ENCODE measurements around the gene BTBD8.

DNA sequence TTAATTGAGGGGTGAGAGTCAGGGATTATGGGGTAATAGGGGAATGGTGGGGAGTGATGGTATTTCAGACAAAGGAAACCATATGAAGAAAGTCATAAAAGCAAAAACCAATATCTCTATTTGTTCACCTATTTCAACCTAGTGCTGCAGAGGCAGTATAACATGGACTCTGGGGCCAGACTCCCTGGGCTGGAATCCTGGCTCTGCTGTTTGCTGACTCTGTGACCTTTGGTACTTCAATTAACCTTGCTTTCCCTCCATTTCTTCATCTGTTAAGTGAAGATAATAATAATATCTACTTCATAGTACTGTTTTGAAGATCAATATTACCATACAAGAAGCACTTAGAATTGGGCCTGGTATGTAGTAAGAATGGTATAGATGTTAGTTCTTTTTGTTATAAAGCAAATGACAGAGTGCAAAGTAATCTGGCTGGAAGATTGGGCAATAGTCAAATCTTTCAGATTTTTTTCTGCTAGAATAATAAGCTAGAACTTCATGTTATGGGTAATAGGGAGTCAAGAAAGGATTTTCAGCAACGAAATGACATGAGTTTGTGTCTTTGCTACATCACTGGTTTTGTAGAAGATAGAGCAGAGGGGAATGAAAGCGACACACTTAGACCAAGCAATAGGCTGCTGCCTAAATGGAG lies 41.3 kb upstream of the BTBD8 start:
- TF ChIP-seq, protein P1, sequence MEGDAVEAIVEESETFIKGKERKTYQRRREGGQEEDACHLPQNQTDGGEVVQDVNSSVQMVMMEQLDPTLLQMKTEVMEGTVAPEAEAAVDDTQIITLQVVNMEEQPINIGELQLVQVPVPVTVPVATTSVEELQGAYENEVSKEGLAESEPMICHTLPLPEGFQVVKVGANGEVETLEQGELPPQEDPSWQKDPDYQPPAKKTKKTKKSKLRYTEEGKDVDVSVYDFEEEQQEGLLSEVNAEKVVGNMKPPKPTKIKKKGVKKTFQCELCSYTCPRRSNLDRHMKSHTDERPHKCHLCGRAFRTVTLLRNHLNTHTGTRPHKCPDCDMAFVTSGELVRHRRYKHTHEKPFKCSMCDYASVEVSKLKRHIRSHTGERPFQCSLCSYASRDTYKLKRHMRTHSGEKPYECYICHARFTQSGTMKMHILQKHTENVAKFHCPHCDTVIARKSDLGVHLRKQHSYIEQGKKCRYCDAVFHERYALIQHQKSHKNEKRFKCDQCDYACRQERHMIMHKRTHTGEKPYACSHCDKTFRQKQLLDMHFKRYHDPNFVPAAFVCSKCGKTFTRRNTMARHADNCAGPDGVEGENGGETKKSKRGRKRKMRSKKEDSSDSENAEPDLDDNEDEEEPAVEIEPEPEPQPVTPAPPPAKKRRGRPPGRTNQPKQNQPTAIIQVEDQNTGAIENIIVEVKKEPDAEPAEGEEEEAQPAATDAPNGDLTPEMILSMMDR (IDR thresholded peaks at IDR 0.05 in 8 of 11, conservative IDR thresholded peaks at IDR 0.05 in 3 of 11) = no peak
- TF ChIP-seq POLR2AphosphoS5 (IDR thresholded peaks at IDR 0.05) (no peak), POLR2A (IDR thresholded peaks at IDR 0.05) (no peak)

Measured in spleen (tissue), 7 donors.